K562 (cell line): ENCODE data around the gene RPS6KA2. TPM values are rescaled to one million over a fixed set of nuclear protein-coding genes. Genes with fewer than 3 reads are reported as not detected.

Source experiments
- ATF7 ChIP-seq: fragments of 450-650 bp; IDR thresholded peaks from 2 replicates; pipeline ENCODE4 v1.7.1; 2014; ENCODE audit warnings: mild to moderate bottlenecking, moderate library complexity
- CBX3 ChIP-seq, 2 experiments: IDR thresholded peaks; 1 replicate in 1 of 2; 2 replicates in 1 of 2; pipeline ENCODE4 v1.6.1; 2012; ENCODE audit warnings: inconsistent platforms in 2 of 2, low read length in 2 of 2, borderline replicate concordance in 1 of 2, control low read depth in 1 of 2
- FOXP1 ChIP-seq: sonication (generic); formaldehyde crosslinking; IDR thresholded peaks from 2 replicates; pipeline ENCODE4 v1.8.0; 2022; ENCODE audit warnings: mild to moderate bottlenecking, missing genetic modification reagents
- GABPA ChIP-seq: fragments of 200-800 bp; sonication (Bioruptor generic); conservative IDR thresholded peaks from 2 replicates; pipeline ENCODE4 v1.6.1; 2016; ENCODE audit warnings: low read depth, missing genetic modification characterization, missing compliant biosample characterization
- GTF2E2 ChIP-seq: fragments of 200-800 bp; sonication (Bioruptor generic); IDR thresholded peaks from 2 replicates; pipeline ENCODE4 v1.6.1; 2016; ENCODE audit warnings: missing genetic modification characterization, missing compliant biosample characterization
- KDM5B ChIP-seq: fragments of 200-600 bp; sonication (generic); IDR thresholded peaks from 2 replicates; pipeline ENCODE4 v1.6.1; 2012; ENCODE audit warnings: low read depth, mild to moderate bottlenecking, moderate library complexity, low read length, control low read depth, inconsistent platforms; ENCODE audit not compliant: insufficient replicate concordance
- ZNF311 ChIP-seq: fragments of 250-450 bp; sonication (Bioruptor Pico); IDR thresholded peaks from 2 replicates; pipeline ENCODE4 v1.4.0; 2020; ENCODE audit warnings: mild to moderate bottlenecking, moderate library complexity
- polyA plus RNA-seq, 8 experiments: library from polyadenylated mRNA; depleted of rRNA in 4 of 8; stranded (reverse) in 5 of 8; unstranded in 3 of 8; fragments of >200 nt; fragmentation: Nextera tagmentation in 2 of 8; fragmentation: Illumina TruSeq in 1 of 8; extraction: Ambion mirVana in 2 of 8; extraction: Trizol in 1 of 8; gene quantifications; 2 replicates each; pipeline versions ENCODE4 v1.2.1 to v1.2.3, GENCODE V29; 2011 to 2014; ENCODE audit warnings: inconsistent platforms in 1 of 8, missing spikeins in 1 of 8
- total RNA-seq, 7 experiments: library from RNA; depleted of rRNA in 6 of 7; stranded (reverse); fragments of >200 nt in 6 of 7; fragmentation: Illumina TruSeq in 2 of 7; extraction: Trizol in 2 of 7; gene quantifications; 2 replicates each; pipeline versions ENCODE4 v1.2.1 to v1.2.3, GENCODE V29; 2011 to 2021; ENCODE audit warnings: low replicate concordance in 1 of 7
- TF ChIP-seq, protein P1 (sequence below): fragments of 250-450 bp; sonication (Bioruptor Pico); IDR thresholded peaks from 2 replicates; pipeline ENCODE4 v1.5.0; 2021
- TF ChIP-seq, protein P2 (sequence below): fragments of 450-650 bp; IDR thresholded peaks from 2 replicates; pipeline ENCODE4 v1.6.1; 2017; ENCODE audit warnings: antibody characterized with exemption
- TF ChIP-seq, protein P3 (sequence below), 2 experiments: fragments of 450-650 bp in 1 of 2; sonication (generic) in 1 of 2; formaldehyde crosslinking in 1 of 2; IDR thresholded peaks in 1 of 2; conservative IDR thresholded peaks in 1 of 2; 2 replicates each; pipeline versions ENCODE4 v1.6.1 to v1.8.1; 2016 to 2023; ENCODE audit warnings: mild to moderate bottlenecking in 2 of 2, moderate library complexity in 2 of 2, inconsistent platforms in 1 of 2, missing genetic modification reagents in 1 of 2
- TF ChIP-seq, protein P4 (sequence below): fragments of 450-650 bp; IDR thresholded peaks from 2 replicates; pipeline ENCODE4 v1.6.1; 2018; ENCODE audit not compliant: partially characterized antibody

Gene RPS6KA2
- total and polyA plus RNA-seq, 9 of the 15 experiments (the other 6 are each of a cell fraction or from before 2014, with no cell fraction given): 0.29 to 1.00 (median 0.53) TPM

DNA sequence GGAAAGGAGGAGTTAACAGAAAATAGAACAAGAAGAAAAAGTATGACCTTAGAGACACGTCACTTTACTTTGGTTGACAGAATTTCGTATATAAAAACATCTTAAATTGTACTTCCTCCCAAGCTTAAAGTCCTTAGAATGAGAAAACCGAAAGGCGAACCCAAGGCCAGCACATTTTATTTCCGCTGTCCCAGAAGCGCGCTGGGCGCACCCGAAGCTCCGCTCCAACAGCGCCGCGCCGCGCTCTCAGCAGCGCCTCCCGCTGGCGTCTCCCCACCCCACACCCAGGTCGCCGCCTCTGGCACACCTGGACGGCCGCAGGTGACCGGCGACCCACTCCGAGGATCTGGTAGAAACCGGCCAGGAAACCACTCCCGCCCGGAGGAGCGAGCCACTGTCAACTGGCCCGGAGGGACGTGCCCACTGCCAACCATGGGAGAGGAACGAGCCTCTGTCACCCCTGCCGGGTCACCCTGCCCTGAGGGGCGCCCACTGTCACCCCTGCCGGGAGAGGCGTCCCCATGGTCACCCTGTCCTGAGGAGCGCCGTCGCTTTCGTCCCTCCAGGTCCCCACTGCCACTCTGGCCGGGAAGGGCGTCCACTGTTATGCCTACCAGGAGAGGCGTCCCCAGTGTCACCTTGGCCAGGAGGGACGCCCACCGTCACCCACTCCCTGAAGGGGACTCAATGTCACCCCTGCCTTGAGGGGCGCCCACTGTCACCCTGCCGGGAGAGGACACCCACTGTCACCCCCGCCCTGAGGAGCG is 245.1 kb downstream of the RPS6KA2 start (continued):
- TF ChIP-seq, protein P1, sequence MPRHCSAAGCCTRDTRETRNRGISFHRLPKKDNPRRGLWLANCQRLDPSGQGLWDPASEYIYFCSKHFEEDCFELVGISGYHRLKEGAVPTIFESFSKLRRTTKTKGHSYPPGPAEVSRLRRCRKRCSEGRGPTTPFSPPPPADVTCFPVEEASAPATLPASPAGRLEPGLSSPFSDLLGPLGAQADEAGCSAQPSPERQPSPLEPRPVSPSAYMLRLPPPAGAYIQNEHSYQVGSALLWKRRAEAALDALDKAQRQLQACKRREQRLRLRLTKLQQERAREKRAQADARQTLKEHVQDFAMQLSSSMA: no peak
- TF ChIP-seq KDM5B (no peak), ATF7 (0 out of 2 replicates have a peak, but pooled peaks have one; percentile 25), GTF2E2 (no peak), CBX3 (IDR thresholded peaks at IDR 0.05; ENCODE audit: borderline replicate concordance in 1 of 2, low read length in 2 of 2) (no peak; a peak in 1 of 3 replicates), ZNF311 (CRISPR knock-in tag) (no peak), GABPA (tag) (peak; percentile 50), FOXP1 (CRISPR knock-in tag) (no peak)
- TF ChIP-seq, protein P2, sequence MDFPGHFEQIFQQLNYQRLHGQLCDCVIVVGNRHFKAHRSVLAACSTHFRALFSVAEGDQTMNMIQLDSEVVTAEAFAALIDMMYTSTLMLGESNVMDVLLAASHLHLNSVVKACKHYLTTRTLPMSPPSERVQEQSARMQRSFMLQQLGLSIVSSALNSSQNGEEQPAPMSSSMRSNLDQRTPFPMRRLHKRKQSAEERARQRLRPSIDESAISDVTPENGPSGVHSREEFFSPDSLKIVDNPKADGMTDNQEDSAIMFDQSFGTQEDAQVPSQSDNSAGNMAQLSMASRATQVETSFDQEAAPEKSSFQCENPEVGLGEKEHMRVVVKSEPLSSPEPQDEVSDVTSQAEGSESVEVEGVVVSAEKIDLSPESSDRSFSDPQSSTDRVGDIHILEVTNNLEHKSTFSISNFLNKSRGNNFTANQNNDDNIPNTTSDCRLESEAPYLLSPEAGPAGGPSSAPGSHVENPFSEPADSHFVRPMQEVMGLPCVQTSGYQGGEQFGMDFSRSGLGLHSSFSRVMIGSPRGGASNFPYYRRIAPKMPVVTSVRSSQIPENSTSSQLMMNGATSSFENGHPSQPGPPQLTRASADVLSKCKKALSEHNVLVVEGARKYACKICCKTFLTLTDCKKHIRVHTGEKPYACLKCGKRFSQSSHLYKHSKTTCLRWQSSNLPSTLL: no peak
- TF ChIP-seq, protein P3, sequence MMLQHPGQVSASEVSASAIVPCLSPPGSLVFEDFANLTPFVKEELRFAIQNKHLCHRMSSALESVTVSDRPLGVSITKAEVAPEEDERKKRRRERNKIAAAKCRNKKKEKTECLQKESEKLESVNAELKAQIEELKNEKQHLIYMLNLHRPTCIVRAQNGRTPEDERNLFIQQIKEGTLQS (IDR thresholded peaks at IDR 0.05): no peak
- TF ChIP-seq, protein P3 (CRISPR knock-in tag; conservative IDR thresholded peaks at IDR 0.05): 0 out of 2 replicates have a peak, but pooled peaks have one; percentile 16
- TF ChIP-seq, protein P4, sequence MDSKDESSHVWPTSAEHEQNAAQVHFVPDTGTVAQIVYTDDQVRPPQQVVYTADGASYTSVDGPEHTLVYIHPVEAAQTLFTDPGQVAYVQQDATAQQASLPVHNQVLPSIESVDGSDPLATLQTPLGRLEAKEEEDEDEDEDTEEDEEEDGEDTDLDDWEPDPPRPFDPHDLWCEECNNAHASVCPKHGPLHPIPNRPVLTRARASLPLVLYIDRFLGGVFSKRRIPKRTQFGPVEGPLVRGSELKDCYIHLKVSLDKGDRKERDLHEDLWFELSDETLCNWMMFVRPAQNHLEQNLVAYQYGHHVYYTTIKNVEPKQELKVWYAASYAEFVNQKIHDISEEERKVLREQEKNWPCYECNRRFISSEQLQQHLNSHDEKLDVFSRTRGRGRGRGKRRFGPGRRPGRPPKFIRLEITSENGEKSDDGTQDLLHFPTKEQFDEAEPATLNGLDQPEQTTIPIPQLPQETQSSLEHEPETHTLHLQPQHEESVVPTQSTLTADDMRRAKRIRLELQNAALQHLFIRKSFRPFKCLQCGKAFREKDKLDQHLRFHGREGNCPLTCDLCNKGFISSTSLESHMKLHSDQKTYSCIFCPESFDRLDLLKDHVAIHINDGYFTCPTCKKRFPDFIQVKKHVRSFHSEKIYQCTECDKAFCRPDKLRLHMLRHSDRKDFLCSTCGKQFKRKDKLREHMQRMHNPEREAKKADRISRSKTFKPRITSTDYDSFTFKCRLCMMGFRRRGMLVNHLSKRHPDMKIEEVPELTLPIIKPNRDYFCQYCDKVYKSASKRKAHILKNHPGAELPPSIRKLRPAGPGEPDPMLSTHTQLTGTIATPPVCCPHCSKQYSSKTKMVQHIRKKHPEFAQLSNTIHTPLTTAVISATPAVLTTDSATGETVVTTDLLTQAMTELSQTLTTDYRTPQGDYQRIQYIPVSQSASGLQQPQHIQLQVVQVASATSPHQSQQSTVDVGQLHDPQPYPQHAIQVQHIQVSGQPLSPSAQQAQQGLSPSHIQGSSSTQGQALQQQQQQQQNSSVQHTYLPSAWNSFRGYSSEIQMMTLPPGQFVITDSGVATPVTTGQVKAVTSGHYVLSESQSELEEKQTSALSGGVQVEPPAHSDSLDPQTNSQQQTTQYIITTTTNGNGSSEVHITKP: peak; percentile 11
